Astrocyte (in vitro differentiated cells and primary cell): ENCODE measurements around the gene PCDHGA2.

Experiments used
- CTCF ChIP-seq: IDR thresholded peaks from 2 replicates; pipeline ENCODE4 v1.5.1; 2011; ENCODE audit warnings: low read depth, mild to moderate bottlenecking, inconsistent platforms, low read length, moderate library complexity; ENCODE audit not compliant: insufficient read depth
- EZH2 ChIP-seq: IDR thresholded peaks from 2 replicates; pipeline ENCODE4 v1.6.1; 2012; ENCODE audit warnings: mild to moderate bottlenecking, low read length, inconsistent platforms; ENCODE audit not compliant: insufficient read depth

GRCh38 chr5:141313711-141314110 lies 24.8 kb upstream of the PCDHGA2 start:
- TF ChIP-seq CTCF: no peak
- TF ChIP-seq EZH2: no peak
